GM18873 (cell line): ENCODE measurements around the gene CAVIN1.
"Not testable (repeated sequence)": the region's sequence is repeated elsewhere in the genome, so short reads cannot be mapped to it uniquely, and the experiment has no call there.

Source experiments
- ATAC-seq: cut with Tn5 transposase; IDR thresholded peaks from one replicate; pipeline ENCODE4 v1.9.1; 2021; ENCODE audit warnings: mild to moderate bottlenecking, moderate library complexity, moderate number of reproducible peaks; ENCODE audit not compliant: unreplicated experiment, low FRiP score

Gene CAVIN1

GRCh38 chr17:42381898-42382297 is 41.2 kb downstream of the CAVIN1 start:
- no peak for ATAC-seq

- no peak for ATAC-seq
These were observed 42.1 kb downstream of the CAVIN1 start for GRCh38 chr17:42380935-42381334.

- no peak for ATAC-seq
These were observed 44.0 kb downstream of the CAVIN1 start for GRCh38 chr17:42378959-42379594.

- ATAC-seq = no peak
These were observed 44.6 kb downstream of the CAVIN1 start for GRCh38 chr17:42378359-42378958.

- no peak for ATAC-seq
These were observed 49.2 kb downstream of the CAVIN1 start for GRCh38 chr17:42373896-42374295.

GRCh38 chr17:42372142-42372541 is 50.9 kb downstream of the CAVIN1 start:
- ATAC-seq = no peak

GRCh38 chr17:42368797-42369561 is 54.1 kb downstream of the CAVIN1 start:
- ATAC-seq = not testable (repeated sequence)

- not testable (repeated sequence) for ATAC-seq
These were observed 54.7 kb downstream of the CAVIN1 start for GRCh38 chr17:42368310-42368709.

- ATAC-seq = not testable (repeated sequence)
These were observed 56.7 kb downstream of the CAVIN1 start for GRCh38 chr17:42366176-42367023.

GRCh38 chr17:42365136-42365535 is 57.9 kb downstream of the CAVIN1 start:
- ATAC-seq = no peak

GRCh38 chr17:42363767-42364585 is 59.1 kb downstream of the CAVIN1 start:
- ATAC-seq = no peak

- ATAC-seq = no peak
These were observed 59.8 kb downstream of the CAVIN1 start for GRCh38 chr17:42363231-42363630.

- ATAC-seq = no peak
These were observed 60.7 kb downstream of the CAVIN1 start for GRCh38 chr17:42362245-42362961.

GRCh38 chr17:42361781-42362186 is 61.3 kb downstream of the CAVIN1 start:
- ATAC-seq = no peak

- ATAC-seq = not testable (repeated sequence)
These were observed 62.7 kb downstream of the CAVIN1 start for GRCh38 chr17:42360388-42360787.

- no peak for ATAC-seq
These were observed 63.9 kb downstream of the CAVIN1 start for GRCh38 chr17:42359133-42359532.

GRCh38 chr17:42358434-42358833 is 64.6 kb downstream of the CAVIN1 start:
- ATAC-seq = no peak

GRCh38 chr17:42354956-42355843 is 67.9 kb downstream of the CAVIN1 start:
- ATAC-seq = no peak
